ENCODE results near the gene TEX48.

The TEX48 gene

DNA sequence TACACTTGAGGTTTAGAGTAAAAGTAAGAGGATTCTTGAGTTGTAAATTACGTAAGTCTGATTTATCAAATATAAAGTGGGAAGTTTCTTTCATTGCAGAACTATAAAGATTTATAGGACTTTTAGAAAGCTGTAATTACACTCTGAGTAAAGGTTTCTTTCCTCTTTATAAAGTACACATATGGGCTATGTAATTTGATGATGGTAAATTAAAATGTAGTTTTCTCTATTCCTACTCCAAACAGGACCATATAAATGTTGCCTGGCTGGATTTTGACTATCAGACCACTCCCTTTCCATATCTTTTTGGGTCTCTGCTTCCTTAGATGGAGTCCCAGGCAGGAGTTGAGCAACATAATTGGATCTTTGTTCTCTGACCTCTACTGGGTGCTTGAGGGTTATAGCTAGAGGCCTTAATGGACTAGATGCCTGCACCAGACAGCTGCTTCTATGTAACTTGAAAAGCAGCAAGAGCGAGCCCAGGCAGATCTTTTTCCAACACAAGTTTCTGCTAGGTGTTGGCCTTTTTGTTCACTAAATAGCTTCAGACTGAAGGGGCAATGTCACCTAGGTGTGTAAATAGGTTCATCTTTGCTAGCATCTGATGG, 11.4 kb upstream of the TEX48 start:
- DNase-seq, result no peak

GRCh38 chr9:114691956-114692295, 9.9 kb upstream of the TEX48 start:
- no peak for DNase-seq

DNA sequence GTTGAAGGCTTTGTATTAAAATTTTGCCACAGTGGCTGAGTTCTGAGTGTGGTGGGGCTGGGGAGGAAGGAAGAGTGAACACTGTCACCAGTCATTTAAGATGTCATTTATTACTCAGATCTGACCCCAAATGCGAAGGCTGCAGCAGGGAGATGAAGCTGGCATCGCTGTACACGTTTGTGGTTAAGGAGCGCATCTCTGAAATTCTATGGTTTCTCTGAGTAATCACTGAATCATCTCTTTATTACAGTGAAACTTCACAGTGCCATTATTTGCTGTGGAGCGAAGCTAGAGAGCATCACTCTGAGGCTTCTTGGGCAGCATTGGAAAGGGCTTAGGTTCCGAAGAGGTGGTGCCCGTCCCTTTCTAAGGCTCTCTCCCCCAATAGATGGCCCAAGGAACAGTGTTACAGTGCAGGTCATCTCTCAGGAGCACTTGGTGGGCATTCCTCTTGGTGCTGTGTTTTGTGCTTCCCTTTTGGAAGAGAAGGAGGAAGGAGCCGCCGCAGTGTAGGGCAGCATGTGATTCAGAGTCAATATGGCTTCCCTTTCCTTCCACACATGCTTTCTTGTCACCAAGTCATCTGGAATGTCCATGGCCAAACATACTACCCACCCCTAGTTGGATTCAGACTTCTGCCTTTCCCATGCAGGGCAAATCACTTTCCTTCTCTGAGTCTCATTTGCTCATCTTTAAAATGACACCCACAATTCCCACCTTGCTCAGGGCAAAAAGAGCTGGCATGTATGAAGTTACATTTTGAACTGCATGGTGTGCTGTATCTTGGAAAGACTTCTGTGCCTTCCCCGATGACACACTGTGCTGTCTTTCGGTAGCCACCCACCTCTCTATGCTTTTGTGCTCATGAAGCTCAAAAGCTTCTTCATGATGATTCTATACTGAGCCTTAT, 9.3 kb upstream of the TEX48 start:
- no peak for DNase-seq

GRCh38 chr9:114690308-114690707, 8.3 kb upstream of the TEX48 start:
- no peak for DNase-seq

GRCh38 chr9:114689813-114690212, 7.8 kb upstream of the TEX48 start:
- DNase-seq, result no peak

GRCh38 chr9:114688909-114689610, 7.1 kb upstream of the TEX48 start:
- no peak for DNase-seq

DNA sequence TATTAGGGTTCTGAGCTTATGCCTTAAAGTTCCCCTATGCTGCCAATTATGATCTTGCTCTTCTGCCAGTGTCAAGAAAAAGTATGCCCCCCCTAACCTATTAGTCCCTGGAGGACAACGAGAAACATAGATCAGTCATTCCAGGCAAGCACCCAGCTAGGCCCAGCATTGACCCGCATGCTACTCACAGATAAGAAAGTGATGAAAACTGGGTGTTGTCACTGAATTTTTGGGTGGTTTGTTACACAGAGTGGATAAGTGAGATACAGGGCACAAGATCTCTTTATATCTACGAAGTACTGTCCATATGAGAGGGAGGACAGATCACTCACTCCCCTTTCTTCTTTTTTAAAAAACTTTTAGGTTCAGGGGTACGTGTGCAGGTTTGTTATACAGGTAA, 6.4 kb upstream of the TEX48 start:
- DNase-seq, result no peak

DNA sequence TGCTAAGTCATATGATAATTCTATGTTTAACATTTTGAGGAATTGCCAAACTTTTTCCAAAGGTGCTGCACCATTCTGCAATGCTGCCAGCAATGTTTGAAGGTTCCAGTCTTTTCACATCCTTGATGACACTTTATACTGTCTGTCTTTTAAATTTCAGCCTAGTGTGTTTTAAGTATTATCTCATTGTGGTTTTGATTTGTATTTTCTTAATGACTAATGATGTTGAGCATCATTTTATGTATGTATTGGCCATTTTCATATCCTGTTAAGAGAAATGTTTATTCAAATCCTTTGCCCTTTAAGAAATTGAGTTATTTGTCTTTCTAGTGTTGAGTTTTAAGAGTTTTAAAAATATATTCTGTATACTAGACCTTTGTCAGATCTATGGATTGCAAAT, 5.0 kb upstream of the TEX48 start:
- DNase-seq, result no peak

GRCh38 chr9:114685951-114686350, 4.0 kb upstream of the TEX48 start:
- no peak for DNase-seq

DNA sequence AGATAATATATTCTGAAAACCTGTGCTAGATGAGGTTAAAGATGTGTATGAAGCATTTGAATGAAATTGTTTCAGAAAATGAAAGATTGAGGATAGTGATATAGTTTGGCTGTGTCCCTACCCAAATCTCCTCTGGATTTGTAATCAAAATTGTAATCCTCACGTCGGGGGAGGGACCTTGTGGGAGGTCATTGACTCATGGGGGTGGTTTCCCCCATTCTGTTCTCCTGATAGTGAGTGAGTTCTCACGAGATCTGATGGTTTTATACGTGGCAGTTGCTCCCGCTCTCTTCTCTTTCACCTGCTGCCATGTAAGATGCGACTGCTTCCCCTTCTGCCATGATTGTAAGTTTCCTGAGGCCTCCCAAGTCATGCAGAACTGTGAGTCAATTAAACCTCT, 2.0 kb upstream of the TEX48 start:
- DNase-seq, result no peak

GRCh38 chr9:114682846-114683245, 854 bp upstream of the TEX48 start:
- DNase-seq, result no peak

- DNase-seq, result no peak
Observed at GRCh38 chr9:114680259-114681001, 1.6 kb downstream of the TEX48 start.

- DNase-seq, result no peak
Observed at GRCh38 chr9:114678795-114679194, 3.2 kb downstream of the TEX48 start.

DNA sequence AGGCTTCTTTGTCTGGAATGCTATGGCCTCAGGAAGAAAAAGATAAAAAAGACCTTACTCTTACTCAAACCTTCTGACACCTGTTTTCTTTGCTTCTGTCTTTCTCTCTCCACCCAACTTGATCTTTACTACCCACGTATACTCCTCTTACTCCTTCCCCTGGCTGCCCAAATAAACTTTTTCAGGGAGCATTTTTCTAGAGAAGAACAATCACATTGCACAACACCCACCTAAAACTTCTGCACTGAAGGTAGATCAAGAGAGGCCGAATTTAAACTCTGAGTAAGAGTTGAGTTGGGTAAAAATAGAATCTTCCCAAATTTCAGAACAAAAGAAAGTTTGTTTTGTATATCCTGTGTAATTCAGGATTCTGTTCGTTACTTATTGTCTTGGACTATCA, 3.9 kb downstream of the TEX48 start:
- DNase-seq, result no peak

GRCh38 chr9:114677418-114677817, 4.6 kb downstream of the TEX48 start:
- DNase-seq, result peak in 1 of 2 experiments; percentile 29

DNA sequence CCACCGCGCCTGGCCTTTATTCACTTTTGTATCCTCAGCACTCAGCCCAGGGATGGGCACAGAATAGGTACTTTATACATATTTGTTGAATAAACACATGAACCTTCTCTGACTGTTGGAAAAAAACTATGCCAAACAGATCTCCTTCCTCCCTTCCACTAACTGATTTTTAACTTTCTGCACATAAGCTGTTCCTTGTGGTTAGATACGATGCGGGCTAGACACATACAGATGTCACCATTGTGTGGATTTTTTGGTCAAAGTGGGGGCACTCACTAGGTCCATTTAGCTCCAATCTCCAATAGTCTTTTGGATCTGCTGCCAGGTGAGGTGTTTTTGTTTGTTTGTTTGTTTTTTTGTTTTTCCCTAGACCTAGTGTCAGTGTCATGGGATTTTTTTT, 5.1 kb downstream of the TEX48 start:
- DNase-seq, result no peak

- no peak for DNase-seq
Observed at GRCh38 chr9:114674798-114675540, 7.0 kb downstream of the TEX48 start.

- no peak for DNase-seq
Observed at GRCh38 chr9:114674076-114674797, 7.8 kb downstream of the TEX48 start.

- DNase-seq, result no peak
Observed at GRCh38 chr9:114671605-114672004, 10.4 kb downstream of the TEX48 start.

DNA sequence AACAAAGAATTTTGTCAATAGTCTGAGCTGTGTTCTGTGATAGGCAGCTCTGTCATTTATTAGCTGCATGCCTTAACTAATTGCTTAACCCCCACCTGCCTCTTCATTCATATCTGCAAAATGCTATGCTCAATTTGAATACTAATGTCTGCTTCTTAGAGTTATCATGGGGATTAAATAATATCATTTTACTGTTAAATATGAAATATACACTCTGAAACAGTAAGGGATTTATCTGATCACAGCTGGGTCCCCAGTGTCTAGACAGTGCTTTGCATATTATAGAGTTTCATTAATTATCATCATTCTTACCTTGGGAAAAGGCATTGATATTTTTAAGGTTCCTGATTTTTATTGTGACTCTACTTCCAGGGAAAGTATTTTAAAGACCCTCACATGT, 12.0 kb downstream of the TEX48 start:
- DNase-seq, result no peak

- no peak for DNase-seq
Observed at GRCh38 chr9:114668146-114668545, 13.8 kb downstream of the TEX48 start.

DNA sequence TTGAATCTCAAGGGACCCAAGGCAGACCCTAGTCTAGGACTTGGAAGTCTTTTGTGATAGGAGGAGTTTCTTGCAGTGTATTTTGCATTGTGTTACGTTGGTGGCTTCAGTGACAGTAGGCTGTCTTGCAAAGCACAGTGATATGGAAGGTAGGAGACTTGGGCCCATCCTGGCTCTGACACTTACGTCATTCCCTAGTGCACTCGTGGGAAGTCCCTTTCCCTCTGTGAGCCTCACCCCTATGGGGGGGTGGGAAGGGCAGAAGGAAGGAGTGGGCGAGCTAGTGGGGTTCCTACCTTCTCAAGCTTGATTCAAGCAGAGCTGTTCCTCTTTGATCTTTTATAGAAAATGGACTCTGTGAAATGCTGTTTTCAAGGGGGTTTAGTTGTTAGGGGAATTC, 15.1 kb downstream of the TEX48 start:
- no peak for DNase-seq

Data from NCI-H446 (cell line).